ENCODE data around the gene FUBP1.
A peak's percentile ranks its signal among the peaks of the same experiment; 100 is the strongest.
"Not testable (repeated sequence)": the region's sequence is repeated elsewhere in the genome, so short reads cannot be mapped to it uniquely, and the experiment has no call there.

Gene FUBP1

GRCh38 chr1:77987919-77988318, 9.0 kb upstream of the FUBP1 start:
- DNase-seq (ENCODE audit: low read depth), result no peak

GRCh38 chr1:77986810-77987209, 7.9 kb upstream of the FUBP1 start:
- DNase-seq (ENCODE audit: low read depth), result no peak

- DNase-seq (ENCODE audit: low read depth), result no peak
Measured at GRCh38 chr1:77984629-77985028, 5.8 kb upstream of the FUBP1 start.

- no peak for DNase-seq (ENCODE audit: low read depth)
Measured at GRCh38 chr1:77983997-77984355, 5.1 kb upstream of the FUBP1 start.

GRCh38 chr1:77983352-77983996, 4.6 kb upstream of the FUBP1 start:
- DNase-seq (ENCODE audit: low read depth), result not testable (repeated sequence)

- DNase-seq (ENCODE audit: low read depth), result peak; percentile 74
Measured at GRCh38 chr1:77978293-77978968, 441 bp downstream of the FUBP1 start.

GRCh38 chr1:77977989-77978292, 931 bp downstream of the FUBP1 start:
- DNase-seq (ENCODE audit: low read depth), result no peak

- no peak for DNase-seq (ENCODE audit: low read depth)
Measured at GRCh38 chr1:77976433-77977076, 2.3 kb downstream of the FUBP1 start.

GRCh38 chr1:77975907-77976306, 3.0 kb downstream of the FUBP1 start:
- no peak for DNase-seq (ENCODE audit: low read depth)

GRCh38 chr1:77975386-77975785, 3.5 kb downstream of the FUBP1 start:
- DNase-seq (ENCODE audit: low read depth), result no peak

- no peak for DNase-seq (ENCODE audit: low read depth)
Measured at GRCh38 chr1:77972080-77972479, 6.8 kb downstream of the FUBP1 start.

- DNase-seq (ENCODE audit: low read depth), result no peak
Measured at GRCh38 chr1:77970192-77970591, 8.7 kb downstream of the FUBP1 start.

- no peak for DNase-seq (ENCODE audit: low read depth)
Measured at GRCh38 chr1:77966291-77966690, 12.6 kb downstream of the FUBP1 start.

GRCh38 chr1:77961392-77961791, 17.5 kb downstream of the FUBP1 start:
- no peak for DNase-seq (ENCODE audit: low read depth)

GRCh38 chr1:77958850-77959249, 20.0 kb downstream of the FUBP1 start:
- DNase-seq (ENCODE audit: low read depth), result no peak

- DNase-seq (ENCODE audit: low read depth), result no peak
Measured at GRCh38 chr1:77958391-77958790, 20.5 kb downstream of the FUBP1 start.

- no peak for DNase-seq (ENCODE audit: low read depth)
Measured at GRCh38 chr1:77956464-77956863, 22.4 kb downstream of the FUBP1 start.

GRCh38 chr1:77955709-77956108, 23.2 kb downstream of the FUBP1 start:
- no peak for DNase-seq (ENCODE audit: low read depth)

GRCh38 chr1:77954521-77954920, 24.4 kb downstream of the FUBP1 start:
- DNase-seq (ENCODE audit: low read depth), result no peak

- DNase-seq (ENCODE audit: low read depth), result no peak
Measured at GRCh38 chr1:77953907-77954306, 25.0 kb downstream of the FUBP1 start.

- DNase-seq (ENCODE audit: low read depth), result no peak
Measured at GRCh38 chr1:77951328-77951727, 27.5 kb downstream of the FUBP1 start.

- no peak for DNase-seq (ENCODE audit: low read depth)
Measured at GRCh38 chr1:77950873-77951272, 28.0 kb downstream of the FUBP1 start.

- no peak for DNase-seq (ENCODE audit: low read depth)
Measured at GRCh38 chr1:77948841-77949424, 29.9 kb downstream of the FUBP1 start.

Data from activated T-cell treated with anti-CD3 and anti-CD28 coated beads for 24 hours (primary cell).